ENCODE measurements around the gene BICD2. TPM values are rescaled to one million over a fixed set of nuclear protein-coding genes. Genes with fewer than 3 reads are reported as not detected.
A peak's percentile ranks its signal among the peaks of the same experiment; 100 is the strongest.

BICD2 gene
- total and polyA plus RNA-seq, 12 donors: 22.5 to 41.8 (median 33.2) TPM

GRCh38 chr9:92664394-92665152, 100.1 kb downstream of the BICD2 start:
- H3K36me3 ChIP-seq: peaks cover 0 to 37% (median 0%) of the 10 kb centered on the region in 9 donors
- no peak for DNase-seq
- H3K4me3 ChIP-seq: no peak overlapping the region
- no peak for TF ChIP-seq CTCF (IDR thresholded peaks at IDR 0.05)
- intact Hi-C loops (cut with DNase I): loop anchor here in 1 of 10 donors (5.0 kb wide), 1 partner anchor 103 kb away; no protein-coding TSS in a partner anchor
- ATAC-seq: peak in 1 of 8 donors; percentile 25
- H3K27me3 ChIP-seq: no peaks in the 10 kb centered on the region
- H3K4me1 ChIP-seq: peaks cover 8 to 56% (median 42%) of the 10 kb centered on the region in 9 donors
- H3K9me3 ChIP-seq: no peaks in the 10 kb centered on the region
- 73 to 82% methylated on average over 13 of the region's 13 CpGs for WGBS, 2 donors
- H3K27ac ChIP-seq: peak overlapping the region in 4 of 10 donors; percentile 6 to 55 (median 20)

GRCh38 chr9:92663951-92664350, 100.7 kb downstream of the BICD2 start:
- Histone ChIP-seq H3K27ac (peak overlapping the region in 2 of 10 donors; percentile 6 to 24), H3K4me1 (peaks cover 8 to 50% (median 38%) of the 10 kb centered on the region in 9 donors), H3K9me3 (no peaks in the 10 kb centered on the region), H3K4me3 (no peak overlapping the region), H3K36me3 (peaks cover 0 to 37% (median 0%) of the 10 kb centered on the region in 9 donors), H3K27me3 (no peaks in the 10 kb centered on the region)
- intact Hi-C loops (cut with DNase I): no loop called here
- WGBS, 2 donors: 84 to 85% methylated on average over 10 of the region's 10 CpGs
- DNase-seq: no peak
- no peak for TF ChIP-seq CTCF (IDR thresholded peaks at IDR 0.05)
- no peak for ATAC-seq

GRCh38 chr9:92663126-92663525, 101.5 kb downstream of the BICD2 start:
- H3K27ac ChIP-seq: no peak overlapping the region
- H3K9me3 ChIP-seq: no peaks in the 10 kb centered on the region
- DNase-seq (no peak), ATAC-seq (no peak)
- intact Hi-C loops (cut with DNase I): no loop called here
- no peak for TF ChIP-seq CTCF (IDR thresholded peaks at IDR 0.05)
- H3K27me3 ChIP-seq: no peaks in the 10 kb centered on the region
- peaks cover 8 to 42% (median 30%) of the 10 kb centered on the region in 9 donors for H3K4me1 ChIP-seq
- no peak overlapping the region for H3K4me3 ChIP-seq
- peaks cover 0 to 43% (median 2%) of the 10 kb centered on the region in 9 donors for H3K36me3 ChIP-seq
- 95 to 96% methylated on average over 3 of the region's 3 CpGs for WGBS, 2 donors

GRCh38 chr9:92661743-92662142, 102.9 kb downstream of the BICD2 start:
- intact Hi-C loops (cut with DNase I): no loop called here

More at GRCh38 chr9:92661743-92662142, 102.9 kb downstream of the BICD2 start:
- no peak for DNase-seq
- Histone ChIP-seq H3K4me3 (no peak overlapping the region), H3K36me3 (peaks cover 0 to 50% (median 4%) of the 10 kb centered on the region in 9 donors), H3K27ac (no peak overlapping the region), H3K27me3 (no peaks in the 10 kb centered on the region), H3K4me1 (peaks cover 8 to 34% (median 25%) of the 10 kb centered on the region in 9 donors), H3K9me3 (no peaks in the 10 kb centered on the region)
- no peak for ATAC-seq
- WGBS, 2 donors: 93 to 94% methylated on average over 4 of the region's 4 CpGs
- TF ChIP-seq CTCF (IDR thresholded peaks at IDR 0.05): no peak

Other genes starting within 250 kb of the BICD2 start
- 10 to 100 TPM in 3 of 10 donors, 1 to 10 TPM in 7; 4.2 to 14.9 (median 9.2) TPM for gene ECM2, start 228.8 kb downstream of the BICD2 start, total RNA-seq
- 1 to 10 TPM; 2.1 to 8.0 TPM for gene ECM2, start 228.8 kb downstream of the BICD2 start, polyA plus RNA-seq
- 10 to 100 TPM in 2 of 10 donors, 1 to 10 TPM in 8; 6.5 to 17.8 (median 8.5) TPM for gene IPPK, start 94.7 kb downstream of the BICD2 start, total RNA-seq
- 1 to 10 TPM; 5.2 to 8.2 TPM for gene IPPK, start 94.7 kb downstream of the BICD2 start, polyA plus RNA-seq
- gene ZNF484, start 113.2 kb upstream of the BICD2 start, total RNA-seq: 1 to 10 TPM; 4.8 to 7.8 (median 6.6) TPM
- under 1 TPM; 0.71 to 0.95 TPM for gene ZNF484, start 113.2 kb upstream of the BICD2 start, polyA plus RNA-seq
- 1 to 10 TPM in 9 of 10 donors, under 1 TPM in 1; 0.40 to 8.5 (median 2.2) TPM for gene FGD3, start 182.7 kb upstream of the BICD2 start, total RNA-seq
- gene FGD3, start 182.7 kb upstream of the BICD2 start, polyA plus RNA-seq: 1 to 10 TPM; 1.6 to 2.3 TPM

All from heart right ventricle (tissue), 16 donors.